ENCODE measurements around the gene SLPI.

SLPI gene

DNA sequence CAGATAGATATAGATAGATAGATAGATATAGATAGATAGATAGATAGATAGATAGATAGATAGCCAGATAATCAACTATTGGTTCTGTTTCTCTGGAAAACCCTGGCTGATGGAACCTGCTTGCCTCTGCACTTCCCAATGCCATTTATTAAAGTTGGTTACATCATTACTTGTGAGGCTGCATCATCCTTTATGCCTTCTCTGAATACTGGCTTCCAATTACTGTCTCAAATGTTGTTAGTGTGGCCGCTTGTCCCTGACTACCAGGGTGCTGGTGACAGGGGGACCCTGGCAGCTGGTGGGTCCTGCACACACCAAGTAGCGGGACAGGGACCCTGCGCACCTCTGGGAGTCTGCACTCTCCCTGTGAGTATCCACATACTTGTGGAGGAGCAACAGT lies 3.9 kb upstream of the SLPI start:
- no peak for DNase-seq (ENCODE audit: low read depth)
- H3K4me3 ChIP-seq (ENCODE audit: low read depth, low read length), result no peak overlapping the region
- TF ChIP-seq, protein P1, sequence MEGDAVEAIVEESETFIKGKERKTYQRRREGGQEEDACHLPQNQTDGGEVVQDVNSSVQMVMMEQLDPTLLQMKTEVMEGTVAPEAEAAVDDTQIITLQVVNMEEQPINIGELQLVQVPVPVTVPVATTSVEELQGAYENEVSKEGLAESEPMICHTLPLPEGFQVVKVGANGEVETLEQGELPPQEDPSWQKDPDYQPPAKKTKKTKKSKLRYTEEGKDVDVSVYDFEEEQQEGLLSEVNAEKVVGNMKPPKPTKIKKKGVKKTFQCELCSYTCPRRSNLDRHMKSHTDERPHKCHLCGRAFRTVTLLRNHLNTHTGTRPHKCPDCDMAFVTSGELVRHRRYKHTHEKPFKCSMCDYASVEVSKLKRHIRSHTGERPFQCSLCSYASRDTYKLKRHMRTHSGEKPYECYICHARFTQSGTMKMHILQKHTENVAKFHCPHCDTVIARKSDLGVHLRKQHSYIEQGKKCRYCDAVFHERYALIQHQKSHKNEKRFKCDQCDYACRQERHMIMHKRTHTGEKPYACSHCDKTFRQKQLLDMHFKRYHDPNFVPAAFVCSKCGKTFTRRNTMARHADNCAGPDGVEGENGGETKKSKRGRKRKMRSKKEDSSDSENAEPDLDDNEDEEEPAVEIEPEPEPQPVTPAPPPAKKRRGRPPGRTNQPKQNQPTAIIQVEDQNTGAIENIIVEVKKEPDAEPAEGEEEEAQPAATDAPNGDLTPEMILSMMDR (IDR thresholded peaks at IDR 0.05; ENCODE audit: insufficient read depth, low read depth, low read length, missing control alignments), result no peak

DNA sequence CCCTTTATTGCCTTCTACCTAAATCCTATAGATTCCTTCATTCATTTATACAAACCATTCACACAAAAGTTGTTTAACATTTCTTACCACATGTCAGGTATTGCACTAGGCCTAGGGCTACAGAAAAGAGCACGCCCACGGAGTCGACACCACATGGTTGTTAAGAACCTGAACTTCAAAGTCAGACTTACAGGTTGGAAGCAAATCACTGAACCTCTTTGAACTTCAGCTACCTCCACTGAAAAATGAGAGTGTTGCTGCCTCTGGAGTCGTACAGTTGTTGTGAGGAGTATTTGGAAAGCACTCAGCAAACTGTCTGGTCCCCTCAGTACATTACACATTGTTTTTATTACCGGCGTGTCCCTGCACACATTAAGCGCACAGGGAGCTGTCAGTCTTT lies 3.3 kb upstream of the SLPI start:
- TF ChIP-seq, protein P1 (IDR thresholded peaks at IDR 0.05; ENCODE audit: insufficient read depth, low read depth, low read length, missing control alignments), result no peak
- no peak overlapping the region for H3K4me3 ChIP-seq (ENCODE audit: low read depth, low read length)
- no peak for DNase-seq (ENCODE audit: low read depth)

DNA sequence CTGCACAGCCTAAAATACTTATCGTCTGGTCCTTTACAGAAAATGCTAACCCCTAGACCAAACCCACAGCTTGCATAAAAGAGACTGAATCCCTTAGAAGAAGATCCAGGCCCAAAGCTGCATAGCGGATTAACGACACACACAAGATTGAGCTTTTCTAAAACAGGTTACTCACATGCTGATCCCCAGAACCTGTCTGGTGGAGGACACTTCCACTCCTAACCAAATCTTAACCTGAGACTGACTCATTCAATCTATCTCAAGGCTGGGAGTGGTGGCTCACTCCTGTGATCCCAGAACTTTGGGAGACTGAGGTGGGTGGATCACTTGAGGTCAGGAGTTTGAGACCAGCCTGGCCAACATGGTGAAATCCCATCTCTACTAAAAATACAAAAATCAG lies 2.8 kb upstream of the SLPI start:
- TF ChIP-seq, protein P1 (IDR thresholded peaks at IDR 0.05; ENCODE audit: insufficient read depth, low read depth, low read length, missing control alignments), result no peak
- DNase-seq (ENCODE audit: low read depth), result no peak
- H3K4me3 ChIP-seq (ENCODE audit: low read depth, low read length), result no peak overlapping the region

DNA sequence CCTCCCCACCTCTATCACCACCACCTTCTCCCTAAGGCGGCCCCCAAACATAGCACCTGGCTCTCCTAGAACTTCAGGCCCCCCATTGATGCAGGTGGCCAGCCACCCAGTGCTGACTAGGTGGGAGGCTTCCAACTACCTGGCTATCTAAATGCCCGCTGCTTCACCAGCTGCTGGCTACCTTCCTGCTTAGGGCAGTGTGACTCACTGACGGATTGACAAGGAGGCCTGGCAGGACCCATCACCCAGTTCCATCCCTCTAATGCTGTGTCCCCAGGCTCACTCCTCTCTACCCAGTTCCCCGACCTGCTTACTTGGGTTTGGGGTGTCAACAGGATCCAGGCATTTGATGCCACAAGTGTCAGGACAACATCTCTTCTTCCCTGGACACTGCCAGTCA lies 1.1 kb downstream of the SLPI start:
- no peak for DNase-seq (ENCODE audit: low read depth)

DNA sequence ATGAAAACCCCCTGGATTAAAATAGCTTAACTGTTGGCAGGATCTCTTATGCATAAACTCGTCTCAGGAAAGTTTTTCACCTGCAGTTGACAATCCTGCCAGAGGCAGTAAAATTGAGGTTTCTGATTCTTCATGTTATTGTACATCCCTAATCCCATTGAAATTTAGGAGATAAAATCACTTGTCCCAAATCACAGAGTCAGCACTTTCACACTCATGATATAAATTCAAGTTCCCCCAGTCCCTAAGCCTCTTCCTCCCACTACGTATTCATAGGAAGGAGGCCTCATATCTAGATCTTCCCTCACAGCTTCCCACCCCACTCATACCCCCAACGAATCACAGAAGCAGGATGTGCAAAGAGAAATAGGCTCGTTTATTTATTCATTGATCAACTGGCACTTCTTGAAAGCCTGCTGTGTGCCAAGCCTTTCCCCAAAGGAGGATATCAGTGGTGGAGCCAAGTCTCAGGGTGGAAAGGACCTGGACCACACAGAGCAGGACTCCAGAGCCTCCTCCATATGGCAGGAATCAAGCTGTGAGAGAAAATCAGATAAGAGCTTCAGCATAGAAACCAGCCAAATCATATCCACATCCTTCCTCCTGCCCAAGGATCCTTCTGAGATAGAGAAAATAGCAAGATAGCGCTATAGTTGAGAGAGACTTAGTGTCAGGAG lies 2.3 kb downstream of the SLPI start:
- TF ChIP-seq, protein P1 (IDR thresholded peaks at IDR 0.05; ENCODE audit: insufficient read depth, low read depth, low read length, missing control alignments), result no peak
- no peak overlapping the region for H3K4me3 ChIP-seq (ENCODE audit: low read depth, low read length)
- no peak for DNase-seq (ENCODE audit: low read depth)

More for the DNA sequence above, 1.1 kb downstream of the SLPI start:
- TF ChIP-seq, protein P1 (IDR thresholded peaks at IDR 0.05; ENCODE audit: insufficient read depth, low read depth, low read length, missing control alignments), result no peak
- no peak overlapping the region for H3K4me3 ChIP-seq (ENCODE audit: low read depth, low read length)

DNA sequence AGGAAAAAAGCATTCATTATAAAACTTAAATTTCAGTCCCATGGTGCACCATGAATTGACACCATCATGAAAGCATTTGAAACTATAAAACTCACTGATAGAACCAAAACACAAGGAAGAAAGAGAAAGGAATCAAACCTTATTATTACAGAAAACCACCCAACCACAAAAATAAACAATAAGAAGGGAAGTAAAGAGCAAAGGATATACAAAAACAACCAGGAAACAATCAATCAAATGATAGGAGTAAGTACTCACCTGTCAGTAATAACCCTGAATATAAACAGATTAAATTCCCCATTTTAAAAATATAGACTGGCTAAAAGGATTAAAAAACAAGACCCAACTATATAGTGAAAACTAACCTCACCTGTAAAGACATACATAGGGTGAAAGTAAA lies 5.8 kb downstream of the SLPI start:
- no peak for DNase-seq (ENCODE audit: low read depth)
- TF ChIP-seq, protein P1 (IDR thresholded peaks at IDR 0.05; ENCODE audit: insufficient read depth, low read depth, low read length, missing control alignments), result no peak
- no peak overlapping the region for H3K4me3 ChIP-seq (ENCODE audit: low read depth, low read length)

DNA sequence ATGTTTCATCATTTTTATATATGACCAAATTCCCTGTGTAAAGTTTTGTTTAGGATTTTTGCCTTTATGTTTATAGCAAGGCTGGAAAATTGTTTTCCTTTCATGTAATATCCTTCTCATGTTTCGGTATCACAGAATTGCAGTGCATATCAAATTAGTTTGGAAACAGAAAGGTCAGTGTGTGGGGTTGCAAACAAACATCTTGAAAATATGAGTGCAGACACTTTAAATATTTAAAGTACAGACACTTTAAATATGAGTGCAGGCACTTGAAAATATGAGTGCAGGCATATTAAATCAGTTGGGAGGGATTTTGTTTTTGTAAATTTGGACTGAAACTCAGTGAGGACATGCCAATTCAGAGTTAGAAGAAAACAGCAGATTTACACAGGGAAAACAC lies 6.5 kb downstream of the SLPI start:
- DNase-seq (ENCODE audit: low read depth), result no peak
- no peak overlapping the region for H3K4me3 ChIP-seq (ENCODE audit: low read depth, low read length)
- TF ChIP-seq, protein P1 (IDR thresholded peaks at IDR 0.05; ENCODE audit: insufficient read depth, low read depth, low read length, missing control alignments), result no peak

Measured in GM12865 (cell line).